Stimulated activated CD4-positive, alpha-beta T cell treated with anti-CD3 and anti-CD28 coated beads, Interleukin-4, amount 100 ng/mL, for 48 hours (primary cell): ENCODE results near the gene PCBP3.

Experiments used
- DNase-seq, 2 donors: peaks; one replicate each; pipeline ENCODE4 v3.0.0-alpha.2; 2020; ENCODE audit warnings: low read depth in 2 of 2

PCBP3 gene

GRCh38 chr21:45909238-45909988, 265.9 kb downstream of the PCBP3 start:
- no peak for DNase-seq

- DNase-seq: no peak
These were observed 266.6 kb downstream of the PCBP3 start for GRCh38 chr21:45910155-45910547.

- DNase-seq: no peak
These were observed 267.2 kb downstream of the PCBP3 start for GRCh38 chr21:45910548-45911221.

GRCh38 chr21:45911806-45912325, 268.3 kb downstream of the PCBP3 start:
- DNase-seq: no peak

- no peak for DNase-seq
These were observed 269.3 kb downstream of the PCBP3 start for GRCh38 chr21:45912611-45913417.

- no peak for DNase-seq
These were observed 269.9 kb downstream of the PCBP3 start for GRCh38 chr21:45913418-45913765.

- no peak for DNase-seq
These were observed 270.4 kb downstream of the PCBP3 start for GRCh38 chr21:45913886-45914285.

- no peak for DNase-seq
These were observed 270.9 kb downstream of the PCBP3 start for GRCh38 chr21:45914321-45914845.

- no peak for DNase-seq
These were observed 272.7 kb downstream of the PCBP3 start for GRCh38 chr21:45916011-45916840.

- no peak for DNase-seq
These were observed 273.7 kb downstream of the PCBP3 start for GRCh38 chr21:45917241-45917640.

- DNase-seq: no peak
These were observed 274.5 kb downstream of the PCBP3 start for GRCh38 chr21:45918011-45918410.

- DNase-seq: no peak
These were observed 275.4 kb downstream of the PCBP3 start for GRCh38 chr21:45918835-45919447.

GRCh38 chr21:45919593-45919992, 276.1 kb downstream of the PCBP3 start:
- no peak for DNase-seq

- DNase-seq: no peak
These were observed 277.5 kb downstream of the PCBP3 start for GRCh38 chr21:45920824-45921600.

GRCh38 chr21:45921917-45922316, 278.4 kb downstream of the PCBP3 start:
- no peak for DNase-seq

- no peak for DNase-seq
These were observed 279.1 kb downstream of the PCBP3 start for GRCh38 chr21:45922648-45923047.

- DNase-seq: peak; percentile 49 to 59
These were observed 279.6 kb downstream of the PCBP3 start for GRCh38 chr21:45923146-45923545.

- DNase-seq: no peak
These were observed 282.8 kb downstream of the PCBP3 start for GRCh38 chr21:45926281-45926680.

GRCh38 chr21:45927032-45927431, 283.5 kb downstream of the PCBP3 start:
- DNase-seq: no peak
